WTC11 (cell line): Measurements from ENCODE around the gene PSMB9. TPM values are rescaled to one million over a fixed set of nuclear protein-coding genes. Genes with fewer than 3 reads are reported as not detected.
A peak's percentile ranks its signal among the peaks of the same experiment; 100 is the strongest.

Source experiments
- ATAC-seq: fragments of 200-7000 bp; cut with Tn5 transposase; 2 replicates; pipeline ENCODE4 v1.10.0; 2021; ENCODE audit warnings: mild to moderate bottlenecking, moderate library complexity
- CTCF ChIA-PET: fragments of 300-600 bp; sonication (Branson Sonifier 250); formaldehyde crosslinking; loops from one replicate; lab custom pipeline; 2021; ENCODE audit warnings: antibody characterized with exemption; lab: Charles Lee
- POLR2A ChIA-PET: fragments of 350-600 bp; sonication (Branson Sonifier 250); formaldehyde crosslinking; loops from one replicate; lab custom pipeline; 2021; ENCODE audit warnings: antibody characterized with exemption; lab: Charles Lee
- DNase-seq: peaks from one replicate; pipeline ENCODE4 v3.0.0; 2021; ENCODE audit warnings: low spot score
- H3K27ac Mint-ChIP-seq: 2 replicates; pipeline ENCODE4 v1.8.0; 2021; ENCODE audit warnings: mixed read lengths
- H3K27me3 Mint-ChIP-seq: 2 replicates; pipeline ENCODE4 v1.8.0; 2021; ENCODE audit warnings: low read depth, mild to moderate bottlenecking, moderate library complexity, mixed read lengths
- H3K36me3 Mint-ChIP-seq: 2 replicates; pipeline ENCODE4 v1.8.0; 2021; ENCODE audit warnings: mixed read lengths
- H3K4me1 Mint-ChIP-seq: 2 replicates; pipeline ENCODE4 v1.8.0; 2022; ENCODE audit warnings: mixed read lengths
- H3K4me3 Mint-ChIP-seq: 2 replicates; pipeline ENCODE4 v1.8.0; 2021; ENCODE audit warnings: mild to moderate bottlenecking, moderate library complexity, mixed read lengths
- H3K9me3 Mint-ChIP-seq: 2 replicates; pipeline ENCODE4 v1.8.0; 2021; ENCODE audit warnings: mixed read lengths
- AFF4 ChIP-seq: sonication (generic); formaldehyde crosslinking; IDR thresholded peaks from 2 replicates; pipeline ENCODE4 v1.8.1; 2023; ENCODE audit warnings: mild to moderate bottlenecking, missing genetic modification reagents, borderline replicate concordance
- ATF6 ChIP-seq: sonication (generic); formaldehyde crosslinking; IDR thresholded peaks from 2 replicates; pipeline ENCODE4 v1.8.1; 2023; ENCODE audit warnings: mild to moderate bottlenecking, missing genetic modification reagents
- ESRRA ChIP-seq: sonication (generic); formaldehyde crosslinking; IDR thresholded peaks from 2 replicates; pipeline ENCODE4 v1.8.1; 2022; ENCODE audit warnings: mild to moderate bottlenecking, missing genetic modification reagents, borderline replicate concordance
- NR3C1 ChIP-seq: sonication (generic); formaldehyde crosslinking; conservative IDR thresholded peaks from 2 replicates; pipeline ENCODE4 v1.8.1; 2023; ENCODE audit warnings: low read depth, mild to moderate bottlenecking, missing genetic modification reagents
- RORB ChIP-seq: fragments of 250-450 bp; sonication (Bioruptor Pico); IDR thresholded peaks from 2 replicates; pipeline ENCODE4 v1.9.0; 2021; ENCODE audit warnings: mild to moderate bottlenecking
- TEAD4 ChIP-seq: sonication (generic); formaldehyde crosslinking; IDR thresholded peaks from 2 replicates; pipeline ENCODE4 v1.8.0; 2022; ENCODE audit warnings: mild to moderate bottlenecking, missing genetic modification reagents
- USF2 ChIP-seq: sonication (generic); formaldehyde crosslinking; IDR thresholded peaks from 2 replicates; pipeline ENCODE4 v1.8.1; 2023; ENCODE audit warnings: mild to moderate bottlenecking, missing genetic modification reagents, moderate library complexity
- ZNF281 ChIP-seq: sonication (generic); formaldehyde crosslinking; IDR thresholded peaks from 2 replicates; pipeline ENCODE4 v1.8.0; 2023; ENCODE audit warnings: mild to moderate bottlenecking, missing genetic modification reagents
- ZNF317 ChIP-seq: sonication (generic); formaldehyde crosslinking; IDR thresholded peaks from 2 replicates; pipeline ENCODE4 v1.8.1; 2023; ENCODE audit warnings: low read depth, mild to moderate bottlenecking, moderate library complexity, missing genetic modification reagents, borderline replicate concordance
- total RNA-seq: library from RNA; stranded (reverse); gene quantifications from 3 replicates; pipeline ENCODE4 v1.2.3, GENCODE V29; 2021
- TF ChIP-seq, protein P1 (sequence below): sonication (generic); formaldehyde crosslinking; conservative IDR thresholded peaks from 2 replicates; pipeline ENCODE4 v1.8.1; 2022; ENCODE audit warnings: mild to moderate bottlenecking, missing genetic modification reagents
- TF ChIP-seq, protein P2 (sequence below): sonication (generic); formaldehyde crosslinking; IDR thresholded peaks from 2 replicates; pipeline ENCODE4 v1.8.0; 2022; ENCODE audit warnings: missing genetic modification reagents
- TF ChIP-seq, protein P3 (sequence below): fragments of 200-600 bp; IDR thresholded peaks from 2 replicates; pipeline ENCODE4 v1.8.0; 2022; ENCODE audit warnings: antibody characterized with exemption

PSMB9 gene
- total RNA-seq, 1 experiment from 2014 or later = 1.8 TPM

GRCh38 chr6:32858194-32858593 lies 4.2 kb downstream of the PSMB9 start:
- TF ChIP-seq ATF6 (no peak), TEAD4 (CRISPR knock-in tag) (no peak), RORB (CRISPR knock-in tag) (no peak), NR3C1 (CRISPR knock-in tag) (no peak), AFF4 (no peak), ZNF281 (no peak), ESRRA (CRISPR knock-in tag) (no peak)
- TF ChIP-seq, protein P1, sequence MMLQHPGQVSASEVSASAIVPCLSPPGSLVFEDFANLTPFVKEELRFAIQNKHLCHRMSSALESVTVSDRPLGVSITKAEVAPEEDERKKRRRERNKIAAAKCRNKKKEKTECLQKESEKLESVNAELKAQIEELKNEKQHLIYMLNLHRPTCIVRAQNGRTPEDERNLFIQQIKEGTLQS (CRISPR knock-in tag) = no peak
- TF ChIP-seq, protein P2, sequence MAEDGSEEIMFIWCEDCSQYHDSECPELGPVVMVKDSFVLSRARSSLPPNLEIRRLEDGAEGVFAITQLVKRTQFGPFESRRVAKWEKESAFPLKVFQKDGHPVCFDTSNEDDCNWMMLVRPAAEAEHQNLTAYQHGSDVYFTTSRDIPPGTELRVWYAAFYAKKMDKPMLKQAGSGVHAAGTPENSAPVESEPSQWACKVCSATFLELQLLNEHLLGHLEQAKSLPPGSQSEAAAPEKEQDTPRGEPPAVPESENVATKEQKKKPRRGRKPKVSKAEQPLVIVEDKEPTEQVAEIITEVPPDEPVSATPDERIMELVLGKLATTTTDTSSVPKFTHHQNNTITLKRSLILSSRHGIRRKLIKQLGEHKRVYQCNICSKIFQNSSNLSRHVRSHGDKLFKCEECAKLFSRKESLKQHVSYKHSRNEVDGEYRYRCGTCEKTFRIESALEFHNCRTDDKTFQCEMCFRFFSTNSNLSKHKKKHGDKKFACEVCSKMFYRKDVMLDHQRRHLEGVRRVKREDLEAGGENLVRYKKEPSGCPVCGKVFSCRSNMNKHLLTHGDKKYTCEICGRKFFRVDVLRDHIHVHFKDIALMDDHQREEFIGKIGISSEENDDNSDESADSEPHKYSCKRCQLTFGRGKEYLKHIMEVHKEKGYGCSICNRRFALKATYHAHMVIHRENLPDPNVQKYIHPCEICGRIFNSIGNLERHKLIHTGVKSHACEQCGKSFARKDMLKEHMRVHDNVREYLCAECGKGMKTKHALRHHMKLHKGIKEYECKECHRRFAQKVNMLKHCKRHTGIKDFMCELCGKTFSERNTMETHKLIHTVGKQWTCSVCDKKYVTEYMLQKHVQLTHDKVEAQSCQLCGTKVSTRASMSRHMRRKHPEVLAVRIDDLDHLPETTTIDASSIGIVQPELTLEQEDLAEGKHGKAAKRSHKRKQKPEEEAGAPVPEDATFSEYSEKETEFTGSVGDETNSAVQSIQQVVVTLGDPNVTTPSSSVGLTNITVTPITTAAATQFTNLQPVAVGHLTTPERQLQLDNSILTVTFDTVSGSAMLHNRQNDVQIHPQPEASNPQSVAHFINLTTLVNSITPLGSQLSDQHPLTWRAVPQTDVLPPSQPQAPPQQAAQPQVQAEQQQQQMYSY (CRISPR knock-in tag) = no peak
- Mint-ChIP-seq H3K36me3 (no peaks in the 10 kb centered on the region), H3K4me1 (peaks cover 13% of the 10 kb centered on the region), H3K4me3 (no peak overlapping the region), H3K27me3 (peaks cover 58% of the 10 kb centered on the region), H3K9me3 (no peaks in the 10 kb centered on the region), H3K27ac (no peak overlapping the region)
- DNase-seq = no peak
- ChIA-PET POLR2A (no interaction called here), CTCF (interaction anchor here (0.6 to 9.4 kb wide), 7 partner anchors 10 to 108 kb away, joined by 3 to 291 read pairs (median 5); partner anchors contain the start of genes HLA-DMA and TAP2)
- ATAC-seq = no peak

GRCh38 chr6:32860674-32861073 lies 6.7 kb downstream of the PSMB9 start:
- DNase-seq (no peak), ATAC-seq (no peak)
- peaks cover 37% of the 10 kb centered on the region for H3K27me3 Mint-ChIP-seq
- peak overlapping the region; percentile 88 for H3K27ac Mint-ChIP-seq
- CTCF ChIA-PET = interaction anchor here (0.7 to 9.4 kb wide), 12 partner anchors 8 to 124 kb away, joined by 3 to 291 read pairs (median 7); partner anchors contain the start of genes HLA-DMA and TAP2
- TF ChIP-seq USF2 (CRISPR knock-in tag) (no peak), ZNF317 (CRISPR knock-in tag) (no peak)
- TF ChIP-seq, protein P3, sequence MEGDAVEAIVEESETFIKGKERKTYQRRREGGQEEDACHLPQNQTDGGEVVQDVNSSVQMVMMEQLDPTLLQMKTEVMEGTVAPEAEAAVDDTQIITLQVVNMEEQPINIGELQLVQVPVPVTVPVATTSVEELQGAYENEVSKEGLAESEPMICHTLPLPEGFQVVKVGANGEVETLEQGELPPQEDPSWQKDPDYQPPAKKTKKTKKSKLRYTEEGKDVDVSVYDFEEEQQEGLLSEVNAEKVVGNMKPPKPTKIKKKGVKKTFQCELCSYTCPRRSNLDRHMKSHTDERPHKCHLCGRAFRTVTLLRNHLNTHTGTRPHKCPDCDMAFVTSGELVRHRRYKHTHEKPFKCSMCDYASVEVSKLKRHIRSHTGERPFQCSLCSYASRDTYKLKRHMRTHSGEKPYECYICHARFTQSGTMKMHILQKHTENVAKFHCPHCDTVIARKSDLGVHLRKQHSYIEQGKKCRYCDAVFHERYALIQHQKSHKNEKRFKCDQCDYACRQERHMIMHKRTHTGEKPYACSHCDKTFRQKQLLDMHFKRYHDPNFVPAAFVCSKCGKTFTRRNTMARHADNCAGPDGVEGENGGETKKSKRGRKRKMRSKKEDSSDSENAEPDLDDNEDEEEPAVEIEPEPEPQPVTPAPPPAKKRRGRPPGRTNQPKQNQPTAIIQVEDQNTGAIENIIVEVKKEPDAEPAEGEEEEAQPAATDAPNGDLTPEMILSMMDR = no peak
- peaks cover 10% of the 10 kb centered on the region for H3K4me1 Mint-ChIP-seq
- no peak overlapping the region for H3K4me3 Mint-ChIP-seq
- POLR2A ChIA-PET = interaction anchor here (1.0 to 1.4 kb wide), 3 partner anchors 22 to 111 kb away, joined by 3 to 8 read pairs (median 3); partner anchors contain the start of gene TAP2
- H3K36me3 Mint-ChIP-seq = no peaks in the 10 kb centered on the region
- H3K9me3 Mint-ChIP-seq = no peaks in the 10 kb centered on the region
